GM12873 (cell line): Measurements from ENCODE around the gene ATG5.

Source experiments
- TF ChIP-seq, protein P1 (sequence below): IDR thresholded peaks from 2 replicates; pipeline ENCODE4 v1.5.1; 2012; ENCODE audit warnings: low read depth, mild to moderate bottlenecking, moderate library complexity, low read length, control low read depth; ENCODE audit not compliant: insufficient read depth; ENCODE audit errors: missing control alignments

The ATG5 gene

DNA sequence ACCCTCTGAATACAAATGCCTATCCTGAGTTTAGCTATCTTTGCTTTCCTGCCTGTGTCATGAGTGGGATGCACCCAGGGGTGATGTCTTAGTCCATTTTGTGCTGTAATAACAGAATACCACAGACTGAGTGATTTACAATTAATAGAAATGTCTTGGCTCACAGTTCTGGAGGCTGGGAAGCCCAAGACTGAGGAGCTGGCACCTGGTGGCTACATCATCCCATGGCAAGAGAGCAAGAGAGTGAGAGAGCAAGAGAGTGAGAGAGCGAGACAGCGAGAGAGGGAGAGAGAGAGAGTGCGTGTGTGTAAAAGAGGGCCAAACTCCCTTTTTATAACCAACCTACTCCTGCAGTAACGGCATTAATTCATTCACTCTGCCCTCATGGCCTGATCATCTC is 162.6 kb downstream of the ATG5 start:
- TF ChIP-seq, protein P1, sequence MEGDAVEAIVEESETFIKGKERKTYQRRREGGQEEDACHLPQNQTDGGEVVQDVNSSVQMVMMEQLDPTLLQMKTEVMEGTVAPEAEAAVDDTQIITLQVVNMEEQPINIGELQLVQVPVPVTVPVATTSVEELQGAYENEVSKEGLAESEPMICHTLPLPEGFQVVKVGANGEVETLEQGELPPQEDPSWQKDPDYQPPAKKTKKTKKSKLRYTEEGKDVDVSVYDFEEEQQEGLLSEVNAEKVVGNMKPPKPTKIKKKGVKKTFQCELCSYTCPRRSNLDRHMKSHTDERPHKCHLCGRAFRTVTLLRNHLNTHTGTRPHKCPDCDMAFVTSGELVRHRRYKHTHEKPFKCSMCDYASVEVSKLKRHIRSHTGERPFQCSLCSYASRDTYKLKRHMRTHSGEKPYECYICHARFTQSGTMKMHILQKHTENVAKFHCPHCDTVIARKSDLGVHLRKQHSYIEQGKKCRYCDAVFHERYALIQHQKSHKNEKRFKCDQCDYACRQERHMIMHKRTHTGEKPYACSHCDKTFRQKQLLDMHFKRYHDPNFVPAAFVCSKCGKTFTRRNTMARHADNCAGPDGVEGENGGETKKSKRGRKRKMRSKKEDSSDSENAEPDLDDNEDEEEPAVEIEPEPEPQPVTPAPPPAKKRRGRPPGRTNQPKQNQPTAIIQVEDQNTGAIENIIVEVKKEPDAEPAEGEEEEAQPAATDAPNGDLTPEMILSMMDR: no peak

DNA sequence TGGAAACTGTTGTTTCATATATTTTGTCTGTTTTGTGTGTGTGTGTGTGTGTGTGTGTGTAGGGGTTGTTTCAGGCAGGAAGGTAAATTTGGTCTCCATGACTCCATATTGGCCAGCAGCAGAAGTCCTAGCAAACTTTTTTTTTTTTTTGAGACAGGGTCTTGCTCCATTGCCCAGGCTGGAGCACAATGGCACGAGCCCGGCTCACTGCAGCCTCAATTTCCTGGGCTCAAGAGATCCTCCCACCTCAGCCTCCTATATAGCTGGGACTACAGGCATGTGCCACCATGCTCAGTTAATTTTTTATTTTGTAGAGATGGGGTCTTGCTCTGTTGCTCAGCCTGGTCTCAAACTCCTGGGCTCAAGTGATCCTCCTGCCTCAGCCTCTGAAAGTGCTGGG is 163.7 kb downstream of the ATG5 start:
- TF ChIP-seq, protein P1: no peak

DNA sequence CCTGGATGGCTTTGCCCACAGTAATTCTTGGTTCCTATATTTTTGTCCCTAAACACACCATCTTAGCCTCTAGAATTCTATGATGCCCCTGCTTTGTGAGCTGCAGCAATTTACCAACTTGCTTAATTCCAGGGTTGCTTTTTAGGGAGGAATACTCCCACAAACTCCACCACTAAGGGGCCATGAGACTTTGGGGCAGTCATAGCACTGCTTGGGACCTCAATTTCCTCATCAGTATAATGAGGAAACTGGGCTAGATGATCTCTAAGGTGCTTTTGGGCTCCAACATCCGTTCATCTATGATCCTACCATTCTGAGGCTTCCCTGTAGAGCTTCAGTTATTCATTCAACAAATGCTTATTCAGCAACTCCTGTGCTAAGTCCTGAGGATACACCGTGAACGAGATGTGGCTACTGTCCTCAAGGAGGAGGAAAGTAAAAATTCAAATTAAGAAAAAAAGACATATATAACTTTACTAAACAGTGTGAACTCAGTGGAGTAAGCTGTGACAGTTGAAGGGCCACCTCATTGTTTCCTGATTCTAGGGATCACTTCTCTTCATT is 164.2 kb downstream of the ATG5 start:
- TF ChIP-seq, protein P1: no peak

DNA sequence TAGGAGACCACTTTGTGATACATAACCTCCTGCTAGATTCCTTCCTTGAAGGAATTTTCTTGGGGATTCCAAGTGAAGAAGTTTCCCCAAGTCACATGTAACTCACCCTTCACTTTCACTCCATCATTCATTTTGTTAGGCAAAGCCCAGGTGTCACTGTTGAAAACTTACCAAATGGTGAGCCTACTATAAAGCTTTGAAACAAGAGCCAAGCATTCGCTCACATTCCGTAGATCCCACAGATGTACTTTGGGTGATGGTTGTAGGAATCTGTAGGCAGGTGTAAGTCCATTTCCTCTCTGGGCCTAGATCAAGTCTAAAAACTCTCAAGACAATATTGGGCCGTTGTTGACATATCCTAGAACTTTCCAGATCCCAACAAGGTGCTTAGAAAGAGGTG is 165.4 kb downstream of the ATG5 start:
- TF ChIP-seq, protein P1: no peak

DNA sequence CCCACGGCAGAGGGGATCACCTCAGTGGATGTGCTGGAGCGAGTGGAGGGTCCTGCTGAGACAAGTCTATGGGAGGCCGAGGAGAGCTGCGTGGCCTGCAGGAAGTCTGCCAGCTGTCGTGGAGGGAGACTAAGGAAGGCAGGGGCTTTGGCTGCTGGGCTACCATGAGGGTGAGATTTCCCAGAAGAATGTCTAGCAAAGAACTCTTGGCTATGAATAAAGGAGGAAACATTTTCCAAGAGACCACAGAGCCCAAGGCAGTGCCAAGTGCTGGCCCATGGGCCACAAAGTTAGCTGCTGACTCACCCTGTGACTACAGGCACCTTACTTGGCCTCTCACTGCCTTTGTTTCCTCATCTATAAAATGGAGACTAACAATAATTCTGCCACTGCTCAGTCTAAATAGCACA is 166.0 kb downstream of the ATG5 start:
- TF ChIP-seq, protein P1: no peak

DNA sequence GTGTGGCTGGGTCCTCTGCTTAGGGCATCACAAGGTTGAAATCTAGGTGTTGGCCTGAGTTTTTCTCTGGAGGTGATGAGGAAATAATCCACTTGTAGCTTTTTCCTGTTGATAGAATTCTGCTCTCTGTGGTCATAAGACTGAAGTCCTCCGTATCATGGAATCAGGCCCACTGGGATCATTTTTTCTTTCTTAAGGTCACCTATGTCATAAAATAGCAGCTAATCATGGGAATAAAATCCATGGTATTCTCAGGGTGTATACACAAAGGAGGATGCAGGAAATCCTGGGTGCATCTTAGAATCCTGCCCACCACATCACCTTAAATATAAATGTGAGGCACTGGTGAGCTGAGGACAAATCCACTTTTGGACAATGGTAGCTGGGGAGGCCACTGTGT is 166.7 kb downstream of the ATG5 start:
- TF ChIP-seq, protein P1: no peak

DNA sequence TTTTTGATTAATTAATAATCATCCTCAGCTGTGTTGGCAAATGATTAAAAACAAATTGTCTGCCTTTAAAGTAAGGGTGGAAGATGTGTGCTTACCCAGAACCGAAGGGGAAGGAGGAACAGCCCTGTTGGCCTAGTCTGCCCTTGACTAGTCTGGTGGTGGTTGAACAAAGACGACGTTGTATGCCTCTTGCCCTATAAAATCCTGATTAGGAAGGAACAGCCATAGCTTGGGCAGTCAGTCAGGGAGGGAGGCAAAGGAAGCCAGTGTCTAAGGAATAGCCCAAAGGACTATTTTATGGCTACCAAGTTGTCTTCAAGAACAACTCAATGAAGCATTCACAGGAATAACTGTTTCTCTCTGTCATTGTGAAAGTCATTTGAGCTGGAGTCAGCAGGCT is 168.7 kb downstream of the ATG5 start:
- TF ChIP-seq, protein P1: no peak
